Measurements from ENCODE around the gene SERPINB13.

GRCh38 chr18:63567825-63568224, 19.3 kb upstream of the SERPINB13 start:
- no peak for TF ChIP-seq CTCF (conservative IDR thresholded peaks at IDR 0.05; ENCODE audit: low read length)
- TF ChIP-seq EZH2phosphoT487 (IDR thresholded peaks at IDR 0.05; ENCODE audit: borderline replicate concordance): no peak

All from Loucy (cell line).